Ovary (tissue), 3 donors: Measurements from ENCODE around the gene RPL37.

Experiments
- EP300 ChIP-seq: sonication (generic); formaldehyde crosslinking; IDR thresholded peaks from one replicate; pipeline ENCODE4 v1.6.1; 2017; ENCODE audit warnings: antibody characterized with exemption
- POLR2A ChIP-seq: fragments of 450-650 bp; IDR thresholded peaks from one replicate; pipeline ENCODE4 v1.6.1; 2017; ENCODE audit warnings: antibody characterized with exemption, mild to moderate bottlenecking, moderate library complexity
- TF ChIP-seq, protein P1 (sequence below), 3 donors: fragments of 450-650 bp in 2 of 3; fragments of 200-600 bp in 1 of 3; IDR thresholded peaks; one replicate each; pipeline versions ENCODE4 v1.5.1 to v1.8.0; 2016 to 2022; ENCODE audit warnings: antibody characterized with exemption in 3 of 3, mild to moderate bottlenecking in 1 of 3
- donor health status: DM: no; HTN: no; CAD: no.

DNA sequence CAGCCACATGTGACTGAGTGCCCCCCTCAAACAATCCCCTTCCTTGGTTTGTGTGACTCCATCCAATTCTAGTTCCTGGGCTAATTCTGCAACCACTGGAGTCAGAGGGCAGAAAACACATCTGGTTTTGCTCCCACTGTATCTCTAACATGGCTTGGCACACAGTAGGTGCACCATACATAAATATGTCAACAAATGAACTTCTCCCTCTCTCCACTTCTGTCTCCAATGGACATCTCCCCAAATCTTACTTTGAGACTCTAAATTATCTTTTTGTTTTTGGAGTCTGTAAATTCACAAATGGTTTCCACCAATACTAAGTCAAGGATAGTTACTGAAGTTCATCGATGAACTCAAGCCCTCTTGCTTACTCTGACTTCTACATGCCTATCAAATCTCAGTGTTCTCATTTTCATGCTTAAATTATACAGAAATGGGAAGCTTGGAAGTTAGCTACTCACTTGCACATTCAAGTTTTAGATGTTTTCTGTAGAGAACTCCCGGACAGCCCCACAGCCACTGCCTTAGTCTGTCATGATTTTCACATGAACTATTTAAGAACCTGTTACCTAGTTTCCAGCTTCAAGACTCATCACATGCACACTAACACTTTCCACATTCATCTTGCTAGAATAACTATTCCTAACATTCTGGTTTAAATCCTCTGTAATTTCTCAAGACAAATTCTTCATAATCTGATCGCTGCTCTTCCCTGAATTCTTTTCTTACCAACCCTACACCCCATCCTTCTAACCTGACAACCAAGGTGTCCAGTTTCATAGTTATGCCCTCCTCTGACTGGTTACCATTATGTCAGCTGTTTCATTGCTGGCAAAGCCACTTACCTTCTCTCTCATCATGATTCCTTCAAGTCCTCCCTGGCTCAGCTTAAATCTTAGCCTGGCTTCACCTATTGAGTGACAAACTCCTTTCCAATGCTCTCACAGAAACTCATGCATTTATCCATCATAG is 6.0 kb downstream of the RPL37 start:
- TF ChIP-seq, protein P1, sequence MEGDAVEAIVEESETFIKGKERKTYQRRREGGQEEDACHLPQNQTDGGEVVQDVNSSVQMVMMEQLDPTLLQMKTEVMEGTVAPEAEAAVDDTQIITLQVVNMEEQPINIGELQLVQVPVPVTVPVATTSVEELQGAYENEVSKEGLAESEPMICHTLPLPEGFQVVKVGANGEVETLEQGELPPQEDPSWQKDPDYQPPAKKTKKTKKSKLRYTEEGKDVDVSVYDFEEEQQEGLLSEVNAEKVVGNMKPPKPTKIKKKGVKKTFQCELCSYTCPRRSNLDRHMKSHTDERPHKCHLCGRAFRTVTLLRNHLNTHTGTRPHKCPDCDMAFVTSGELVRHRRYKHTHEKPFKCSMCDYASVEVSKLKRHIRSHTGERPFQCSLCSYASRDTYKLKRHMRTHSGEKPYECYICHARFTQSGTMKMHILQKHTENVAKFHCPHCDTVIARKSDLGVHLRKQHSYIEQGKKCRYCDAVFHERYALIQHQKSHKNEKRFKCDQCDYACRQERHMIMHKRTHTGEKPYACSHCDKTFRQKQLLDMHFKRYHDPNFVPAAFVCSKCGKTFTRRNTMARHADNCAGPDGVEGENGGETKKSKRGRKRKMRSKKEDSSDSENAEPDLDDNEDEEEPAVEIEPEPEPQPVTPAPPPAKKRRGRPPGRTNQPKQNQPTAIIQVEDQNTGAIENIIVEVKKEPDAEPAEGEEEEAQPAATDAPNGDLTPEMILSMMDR (IDR thresholded peaks at IDR 0.05), result no peak
- TF ChIP-seq POLR2A (no peak), EP300 (no peak)
